ENCODE results near the gene CCDC15.

DNA sequence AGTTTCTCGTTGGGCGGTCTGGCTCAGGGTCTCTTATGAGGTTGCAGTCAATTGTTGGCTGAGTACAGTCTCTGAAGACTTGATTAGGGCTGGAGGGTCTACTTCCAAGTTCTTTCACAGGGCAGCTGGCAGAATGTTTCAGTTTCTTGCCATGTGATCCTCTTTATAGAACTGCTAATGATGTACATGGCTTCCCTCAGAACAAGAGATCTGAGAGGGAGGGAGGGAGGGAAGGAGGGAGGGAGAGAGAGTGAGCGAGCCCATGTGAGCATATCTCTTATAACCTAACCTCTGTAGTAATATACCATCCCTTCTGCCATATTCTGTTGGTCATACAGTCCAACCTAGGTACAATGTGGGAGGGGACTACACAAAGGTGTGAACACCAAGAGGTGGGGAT is 2.7 kb upstream of the CCDC15 start:
- no peak for TF ChIP-seq CTCF (IDR thresholded peaks at IDR 0.05)
- TF ChIP-seq EP300 (IDR thresholded peaks at IDR 0.05) = no peak
- no peak for TF ChIP-seq POLR2A (IDR thresholded peaks at IDR 0.05)
